HG03565 (cell line): ENCODE results near the gene TCAP.

Experiments
- ATAC-seq: cut with Tn5 transposase; IDR thresholded peaks from one replicate; pipeline ENCODE4 v1.9.1; 2021; ENCODE audit warnings: mild to moderate bottlenecking, moderate library complexity; ENCODE audit not compliant: unreplicated experiment

Gene TCAP

DNA sequence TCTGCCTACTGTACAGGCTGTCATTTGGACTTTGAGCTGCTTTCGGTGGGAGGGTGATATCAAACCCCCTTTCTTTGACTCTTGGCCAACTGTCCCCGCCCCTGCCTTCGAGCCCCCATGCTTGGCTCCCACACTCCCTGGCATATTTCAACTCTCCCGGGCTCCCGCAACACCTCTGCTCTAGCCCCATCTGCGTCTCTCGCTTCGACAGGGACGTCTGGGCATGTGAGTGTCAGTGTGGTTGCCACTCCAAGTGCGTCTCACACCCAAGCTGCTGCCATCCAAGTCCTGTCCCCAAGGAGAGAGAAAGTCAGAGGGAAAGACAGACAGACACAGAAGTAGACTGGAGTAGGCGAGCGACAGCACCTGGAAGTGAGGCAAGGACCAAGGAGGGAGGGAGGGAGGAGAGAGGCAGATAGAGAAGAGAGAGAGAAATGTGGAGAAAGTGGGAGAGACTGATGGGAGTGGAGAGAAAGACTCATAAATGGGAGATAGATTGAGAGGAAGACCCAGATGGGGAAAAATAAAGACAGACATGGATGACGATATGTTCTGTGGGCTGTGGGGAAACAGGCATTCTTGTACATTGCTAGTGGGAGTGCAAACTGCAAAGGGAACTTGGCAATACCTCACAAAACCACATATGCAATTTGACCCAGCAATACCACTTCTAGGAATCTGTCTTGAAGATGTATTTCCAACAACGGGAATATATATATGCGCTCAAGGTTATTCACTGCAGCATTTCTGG is 16.4 kb upstream of the TCAP start:
- ATAC-seq, result no peak

DNA sequence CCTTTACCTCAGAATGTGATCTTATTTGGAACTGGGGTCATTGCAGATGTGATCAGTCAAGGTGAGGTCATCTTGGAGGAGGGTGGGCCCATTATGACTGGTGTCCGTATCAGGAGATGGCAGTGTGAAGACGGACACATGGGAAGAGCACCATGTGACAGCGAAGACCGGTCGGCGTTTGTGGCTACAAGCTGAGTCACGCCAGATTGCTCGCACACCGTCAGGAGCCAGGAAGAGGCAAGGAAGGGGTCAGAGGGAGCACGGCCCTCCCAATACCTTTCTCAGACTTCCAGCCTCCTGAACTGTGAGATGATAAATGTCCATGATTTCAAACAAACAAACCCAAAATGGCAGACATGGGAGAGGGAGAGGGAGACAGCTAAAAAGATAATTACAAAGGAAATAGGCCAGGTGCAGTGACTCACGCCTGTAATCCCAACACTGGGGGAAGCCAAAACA is 15.0 kb upstream of the TCAP start:
- ATAC-seq, result no peak

DNA sequence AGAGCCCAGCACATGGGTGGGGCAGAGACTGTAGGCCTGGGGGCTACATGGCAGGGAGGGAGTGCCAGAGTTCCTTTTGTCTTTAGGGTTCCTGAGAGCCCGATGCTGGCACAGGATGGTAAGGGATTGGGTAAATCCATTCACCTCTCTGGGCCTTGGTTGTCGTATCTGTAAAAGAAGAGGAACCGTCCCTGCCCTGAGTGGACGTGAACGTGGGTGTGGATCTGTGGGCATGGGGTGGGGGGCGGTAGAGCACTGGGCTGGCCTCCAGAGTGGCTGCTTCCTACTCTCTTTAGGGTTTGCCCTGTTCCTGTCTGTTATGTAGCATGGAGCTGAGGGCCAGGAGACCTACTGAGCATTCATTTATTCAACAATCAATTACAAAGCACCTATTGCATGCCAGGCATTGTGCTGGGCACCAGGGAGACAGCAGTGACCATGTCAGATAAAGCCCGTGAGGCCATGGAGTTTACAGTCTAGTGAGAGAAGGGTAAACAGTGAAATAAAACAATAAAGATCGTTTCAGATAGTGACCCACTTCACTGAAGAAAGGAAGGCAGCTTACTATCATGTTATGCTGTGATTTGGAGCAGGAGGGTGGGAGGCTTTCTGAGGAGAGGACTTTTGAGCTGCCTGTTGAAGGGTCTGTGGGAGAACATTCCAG is 13.1 kb upstream of the TCAP start:
- ATAC-seq, result no peak

DNA sequence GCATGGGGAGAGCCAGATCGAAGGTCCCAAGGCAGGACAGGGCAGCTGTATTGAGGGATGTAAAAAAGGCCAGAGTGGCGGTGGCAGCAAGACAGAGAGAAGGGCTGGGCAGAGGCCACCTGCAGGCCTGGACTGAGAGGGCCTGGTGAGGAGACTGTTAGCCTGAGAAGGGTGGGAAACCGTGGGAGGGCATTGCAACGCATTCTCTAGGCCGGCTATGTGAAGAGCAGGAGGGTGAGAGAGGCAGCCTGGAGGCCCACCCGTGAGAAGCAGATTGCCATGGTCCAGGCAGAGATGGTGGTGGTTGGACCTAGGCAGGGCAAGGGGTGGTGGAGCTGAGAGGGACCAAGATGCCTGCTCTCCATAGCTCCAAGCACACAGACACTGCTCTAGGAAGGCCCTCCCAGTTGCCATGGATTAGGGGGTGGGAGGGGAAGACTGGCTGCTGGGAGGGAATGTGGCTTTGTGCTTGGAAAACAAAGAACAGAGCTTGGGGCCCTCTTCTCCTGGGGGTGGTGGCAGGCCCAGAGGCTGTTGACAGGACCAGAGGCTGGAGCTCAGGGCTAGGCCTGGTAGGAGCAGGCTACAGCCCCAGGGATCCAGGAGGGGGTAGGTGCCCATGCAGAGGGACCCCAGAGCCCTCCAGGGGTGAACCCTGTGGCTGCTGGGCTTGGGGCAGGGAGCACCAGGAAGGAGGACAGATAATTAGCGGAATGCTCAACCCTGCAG is 12.4 kb upstream of the TCAP start:
- no peak for ATAC-seq

DNA sequence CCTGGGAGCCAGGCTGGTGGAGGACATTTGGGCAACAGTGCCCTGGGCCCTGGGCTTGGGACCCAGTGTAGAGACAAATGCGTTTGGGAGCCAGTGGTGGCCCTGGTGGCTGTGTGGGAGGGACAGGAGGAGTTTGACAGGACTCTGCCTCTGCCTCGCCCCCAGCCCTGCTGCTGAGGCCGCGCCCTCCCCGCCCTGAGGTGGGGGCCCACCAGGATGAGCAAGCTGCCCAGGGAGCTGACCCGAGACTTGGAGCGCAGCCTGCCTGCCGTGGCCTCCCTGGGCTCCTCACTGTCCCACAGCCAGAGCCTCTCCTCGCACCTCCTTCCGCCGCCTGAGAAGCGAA is 11.9 kb upstream of the TCAP start:
- ATAC-seq, result no peak

DNA sequence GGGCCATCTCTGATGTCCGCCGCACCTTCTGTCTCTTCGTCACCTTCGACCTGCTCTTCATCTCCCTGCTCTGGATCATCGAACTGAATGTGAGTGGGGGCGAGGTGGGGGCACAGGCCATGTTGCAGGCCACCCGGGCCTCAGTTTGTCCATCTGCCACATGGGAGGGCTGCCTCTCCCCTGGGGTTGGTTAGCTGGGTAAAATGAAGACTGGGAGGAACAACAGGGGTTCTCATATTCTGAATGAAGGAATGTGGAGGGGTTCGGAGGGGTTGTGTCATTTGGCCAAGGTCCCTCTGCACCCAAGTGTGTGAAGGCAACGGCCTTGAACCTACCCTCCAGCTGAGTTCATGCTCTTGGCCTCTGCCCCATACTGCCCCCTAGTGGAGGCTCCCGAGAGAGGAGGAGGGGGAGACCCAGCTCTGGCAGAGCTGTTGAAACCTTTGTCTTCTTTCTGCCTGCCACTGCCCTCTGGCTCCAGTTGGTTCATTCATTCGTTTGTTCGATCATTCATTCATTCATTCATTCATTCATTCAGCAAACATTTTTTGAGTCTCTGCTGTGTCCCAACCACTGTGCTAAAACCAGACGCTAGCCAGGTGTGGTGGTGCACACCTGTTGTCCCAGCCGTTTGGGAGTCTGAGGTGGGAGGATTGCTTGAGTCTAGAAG is 11.4 kb upstream of the TCAP start:
- no peak for ATAC-seq

DNA sequence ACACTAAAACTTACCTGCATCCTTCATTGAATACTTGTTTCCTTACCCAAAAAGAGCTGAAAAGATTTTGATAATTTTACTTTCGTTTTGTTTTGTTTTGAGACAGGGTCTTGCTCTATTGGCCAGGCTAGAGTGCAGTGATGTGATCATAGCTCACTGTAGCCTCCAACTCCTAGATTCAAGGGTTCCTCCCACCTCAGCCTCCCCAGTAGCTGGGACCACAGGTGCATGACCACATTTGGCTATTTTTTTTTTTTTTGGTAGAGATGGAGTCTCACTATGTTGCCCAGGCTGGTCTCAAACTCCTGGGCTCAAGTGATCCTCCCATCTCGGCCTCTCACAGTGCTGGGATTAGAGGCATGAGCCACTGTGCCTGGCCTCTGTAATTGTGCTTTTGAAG is 10.0 kb upstream of the TCAP start:
- no peak for ATAC-seq

DNA sequence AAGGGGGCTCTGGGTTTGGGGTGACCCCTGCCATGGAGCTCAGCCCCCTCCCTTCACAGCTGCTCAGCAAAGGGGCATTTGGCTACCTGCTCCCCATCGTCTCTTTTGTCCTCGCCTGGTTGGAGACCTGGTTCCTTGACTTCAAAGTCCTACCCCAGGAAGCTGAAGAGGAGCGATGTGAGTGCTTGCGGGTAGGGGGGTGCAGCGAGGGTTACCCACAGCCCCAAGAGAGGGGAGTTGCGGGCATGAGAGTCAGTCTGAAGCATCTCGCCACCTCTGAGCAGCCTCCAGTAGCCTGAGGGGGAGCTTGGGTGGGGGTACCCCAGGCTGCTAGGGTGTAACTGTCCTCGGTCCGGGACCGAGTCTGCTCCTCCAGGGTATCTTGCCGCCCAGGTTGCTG is 6.8 kb upstream of the TCAP start:
- no peak for ATAC-seq

DNA sequence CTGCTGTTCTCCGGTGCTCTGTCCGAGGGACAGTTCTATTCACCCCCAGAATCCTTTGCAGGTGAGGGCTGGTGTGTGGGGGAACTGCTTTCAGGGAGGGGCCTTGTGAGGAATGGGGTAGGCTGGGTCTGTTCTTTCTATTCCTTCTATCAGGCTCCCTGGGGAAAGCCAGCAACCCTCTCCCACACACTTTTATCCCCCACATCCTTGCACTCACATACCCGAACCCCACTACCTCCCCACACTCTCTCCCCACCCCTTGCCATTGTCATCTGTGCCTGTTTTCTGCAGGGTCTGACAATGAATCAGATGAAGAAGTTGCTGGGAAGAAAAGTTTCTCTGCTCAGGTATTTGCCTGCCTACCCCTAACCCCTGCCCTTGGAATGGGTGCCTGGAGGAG is 6.4 kb upstream of the TCAP start:
- ATAC-seq, result no peak

DNA sequence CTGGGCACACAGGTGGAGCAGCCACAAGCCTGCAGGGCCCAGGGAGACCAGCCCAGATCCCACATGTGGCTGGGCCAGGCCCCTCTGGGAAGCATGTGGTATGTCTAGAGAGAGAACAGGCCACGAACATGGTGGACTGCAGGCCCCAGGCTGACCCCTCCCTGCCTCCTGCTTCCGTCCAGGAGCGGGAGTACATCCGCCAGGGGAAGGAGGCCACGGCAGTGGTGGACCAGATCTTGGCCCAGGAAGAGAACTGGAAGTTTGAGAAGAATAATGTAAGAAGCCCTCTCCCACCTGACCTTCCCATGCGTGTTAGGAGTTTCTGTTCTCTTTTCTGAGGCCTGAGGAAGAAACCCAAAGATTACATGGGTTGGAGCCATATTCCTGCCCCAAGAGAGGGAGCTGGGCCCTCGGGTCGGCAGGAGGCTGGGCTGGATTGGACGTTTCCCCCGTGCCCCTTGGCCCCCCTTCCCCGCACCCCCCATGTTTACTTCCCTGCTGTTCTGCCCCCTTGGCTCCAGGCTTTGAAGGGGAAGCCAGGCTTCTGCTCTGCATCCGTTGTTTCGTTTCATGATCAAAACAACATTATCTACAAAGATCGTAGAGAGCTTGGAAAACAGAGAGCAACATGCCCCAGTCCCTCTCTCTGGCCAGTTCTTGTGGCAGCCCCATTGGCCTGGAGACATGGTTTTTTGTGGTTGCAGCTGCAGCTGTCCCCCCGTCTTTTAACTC is 5.7 kb upstream of the TCAP start:
- ATAC-seq, result no peak

DNA sequence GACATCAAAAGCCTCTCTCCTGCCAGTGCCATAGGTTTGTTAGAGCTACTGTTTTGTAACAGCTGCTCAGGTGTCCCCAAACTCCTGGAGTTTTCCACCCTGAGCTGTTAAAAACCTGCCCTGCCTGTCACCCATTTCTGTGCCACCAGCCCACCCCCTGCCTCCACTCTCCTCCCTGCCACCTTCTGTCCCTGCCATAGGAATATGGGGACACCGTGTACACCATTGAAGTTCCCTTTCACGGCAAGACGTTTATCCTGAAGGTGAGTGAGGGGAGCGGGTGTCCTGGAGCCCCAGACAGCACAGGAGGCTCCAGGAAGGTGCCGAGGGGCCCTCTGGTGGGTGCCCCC is 5.2 kb upstream of the TCAP start:
- no peak for ATAC-seq

DNA sequence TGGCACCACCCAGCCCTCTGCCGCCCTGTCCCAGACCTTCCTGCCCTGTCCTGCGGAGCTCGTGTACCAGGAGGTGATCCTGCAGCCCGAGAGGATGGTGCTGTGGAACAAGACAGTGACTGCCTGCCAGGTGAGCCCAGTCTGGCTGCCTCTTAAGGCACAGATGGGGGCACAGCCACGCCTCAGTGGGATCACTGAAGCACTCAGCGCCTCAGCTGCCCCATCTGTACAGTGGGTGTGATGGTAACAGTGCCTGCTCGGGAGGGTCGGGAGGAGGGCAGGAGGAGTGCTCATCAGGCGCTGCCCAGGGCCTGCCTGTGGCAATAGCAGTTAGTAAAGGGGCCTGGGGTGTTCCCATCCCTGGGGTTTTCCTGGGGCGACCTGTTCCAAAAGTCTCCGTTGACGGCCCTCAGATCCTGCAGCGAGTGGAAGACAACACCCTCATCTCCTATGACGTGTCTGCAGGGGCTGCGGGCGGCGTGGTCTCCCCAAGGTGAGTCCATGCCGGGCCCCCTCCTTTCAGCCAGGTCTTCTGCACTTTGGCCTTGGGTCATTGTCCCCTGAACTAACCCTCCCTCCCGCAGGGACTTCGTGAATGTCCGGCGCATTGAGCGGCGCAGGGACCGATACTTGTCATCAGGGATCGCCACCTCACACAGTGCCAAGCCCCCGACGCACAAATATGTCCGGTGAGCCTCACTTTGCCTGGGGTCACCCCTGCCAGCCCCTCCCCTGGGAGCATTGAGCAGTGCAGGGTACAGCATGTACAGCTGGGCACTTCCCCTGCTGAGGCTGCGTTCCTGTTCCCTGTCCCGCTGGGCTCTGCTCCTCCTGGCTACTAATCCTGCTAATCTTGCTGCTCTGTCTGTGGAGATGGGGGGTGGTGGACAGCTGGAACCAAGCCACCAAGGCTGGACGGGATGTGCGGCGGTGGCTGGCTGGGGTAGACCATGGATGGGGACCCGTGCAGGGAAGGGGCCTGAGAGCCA is 4.5 kb upstream of the TCAP start:
- no peak for ATAC-seq

DNA sequence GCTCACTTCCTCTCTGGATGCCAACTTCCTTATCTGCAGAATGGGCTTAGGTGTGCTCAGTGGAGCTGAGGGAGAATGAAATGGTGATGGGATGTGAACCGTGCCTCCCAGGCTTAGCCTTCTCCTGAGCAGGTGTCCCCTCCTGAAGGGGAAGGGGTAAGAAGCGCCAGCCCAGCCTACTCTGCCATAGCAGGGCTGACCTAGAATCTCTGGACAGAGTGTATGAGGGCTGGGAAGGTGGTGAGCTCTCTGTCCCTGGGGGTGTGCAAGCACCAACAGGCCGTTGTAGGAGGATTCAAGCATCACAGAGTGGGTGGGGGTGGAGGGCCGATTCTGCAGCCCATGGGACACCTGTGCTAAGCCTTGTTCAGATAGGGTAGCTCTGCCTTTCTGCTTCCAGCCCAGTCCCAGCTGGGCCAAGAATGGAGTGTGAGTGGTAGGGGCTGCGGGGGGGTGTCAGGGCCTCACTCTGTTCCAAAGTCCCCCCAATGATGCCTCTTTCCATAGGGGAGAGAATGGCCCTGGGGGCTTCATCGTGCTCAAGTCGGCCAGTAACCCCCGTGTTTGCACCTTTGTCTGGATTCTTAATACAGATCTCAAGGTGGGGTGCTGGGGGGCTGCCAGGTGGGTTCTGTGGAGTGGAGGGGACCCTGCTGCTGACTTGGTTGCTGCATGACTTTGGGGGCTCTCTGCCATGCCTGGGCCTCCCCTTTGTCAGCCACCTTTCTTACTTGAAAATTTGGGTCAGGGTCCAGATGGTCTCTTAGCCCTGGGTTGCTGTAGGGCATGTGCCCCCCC is 3.2 kb upstream of the TCAP start:
- no peak for ATAC-seq

DNA sequence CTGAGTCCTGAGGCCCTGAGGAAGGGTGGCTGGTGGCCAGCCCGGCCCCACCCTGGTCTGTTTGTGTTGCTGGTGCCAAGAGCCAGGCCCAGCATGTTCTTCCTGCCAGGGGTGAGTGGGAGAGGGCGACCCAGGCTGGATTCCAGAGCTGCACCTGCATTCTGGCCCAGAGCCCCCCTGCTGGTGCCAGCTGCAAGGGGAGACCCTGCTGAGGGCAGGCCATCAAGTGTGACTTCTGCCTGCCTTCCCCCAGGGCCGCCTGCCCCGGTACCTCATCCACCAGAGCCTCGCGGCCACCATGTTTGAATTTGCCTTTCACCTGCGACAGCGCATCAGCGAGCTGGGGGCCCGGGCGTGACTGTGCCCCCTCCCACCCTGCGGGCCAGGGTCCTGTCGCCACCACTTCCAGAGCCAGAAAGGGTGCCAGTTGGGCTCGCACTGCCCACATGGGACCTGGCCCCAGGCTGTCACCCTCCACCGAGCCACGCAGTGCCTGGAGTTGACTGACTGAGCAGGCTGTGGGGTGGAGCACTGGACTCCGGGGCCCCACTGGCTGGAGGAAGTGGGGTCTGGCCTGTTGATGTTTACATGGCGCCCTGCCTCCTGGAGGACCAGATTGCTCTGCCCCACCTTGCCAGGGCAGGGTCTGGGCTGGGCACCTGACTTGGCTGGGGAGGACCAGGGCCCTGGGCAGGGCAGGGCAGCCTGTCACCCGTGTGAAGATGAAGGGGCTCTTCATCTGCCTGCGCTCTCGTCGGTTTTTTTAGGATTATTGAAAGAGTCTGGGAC is 2.4 kb upstream of the TCAP start:
- ATAC-seq, result no peak

DNA sequence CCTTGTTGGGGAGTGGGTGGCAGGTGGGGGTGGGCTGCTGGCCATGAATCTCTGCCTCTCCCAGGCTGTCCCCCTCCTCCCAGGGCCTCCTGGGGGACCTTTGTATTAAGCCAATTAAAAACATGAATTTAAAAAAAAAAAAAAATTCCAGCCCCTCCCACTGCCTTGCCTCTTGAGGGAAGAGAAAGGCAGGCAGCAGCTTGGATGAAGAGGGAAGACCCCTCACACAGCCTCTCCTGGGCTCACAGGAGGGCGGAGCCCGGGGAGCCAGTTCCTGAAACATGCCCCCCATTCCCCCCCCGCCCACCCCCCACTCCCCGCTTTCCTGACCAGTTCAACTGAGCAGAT is 1.8 kb upstream of the TCAP start:
- no peak for ATAC-seq

DNA sequence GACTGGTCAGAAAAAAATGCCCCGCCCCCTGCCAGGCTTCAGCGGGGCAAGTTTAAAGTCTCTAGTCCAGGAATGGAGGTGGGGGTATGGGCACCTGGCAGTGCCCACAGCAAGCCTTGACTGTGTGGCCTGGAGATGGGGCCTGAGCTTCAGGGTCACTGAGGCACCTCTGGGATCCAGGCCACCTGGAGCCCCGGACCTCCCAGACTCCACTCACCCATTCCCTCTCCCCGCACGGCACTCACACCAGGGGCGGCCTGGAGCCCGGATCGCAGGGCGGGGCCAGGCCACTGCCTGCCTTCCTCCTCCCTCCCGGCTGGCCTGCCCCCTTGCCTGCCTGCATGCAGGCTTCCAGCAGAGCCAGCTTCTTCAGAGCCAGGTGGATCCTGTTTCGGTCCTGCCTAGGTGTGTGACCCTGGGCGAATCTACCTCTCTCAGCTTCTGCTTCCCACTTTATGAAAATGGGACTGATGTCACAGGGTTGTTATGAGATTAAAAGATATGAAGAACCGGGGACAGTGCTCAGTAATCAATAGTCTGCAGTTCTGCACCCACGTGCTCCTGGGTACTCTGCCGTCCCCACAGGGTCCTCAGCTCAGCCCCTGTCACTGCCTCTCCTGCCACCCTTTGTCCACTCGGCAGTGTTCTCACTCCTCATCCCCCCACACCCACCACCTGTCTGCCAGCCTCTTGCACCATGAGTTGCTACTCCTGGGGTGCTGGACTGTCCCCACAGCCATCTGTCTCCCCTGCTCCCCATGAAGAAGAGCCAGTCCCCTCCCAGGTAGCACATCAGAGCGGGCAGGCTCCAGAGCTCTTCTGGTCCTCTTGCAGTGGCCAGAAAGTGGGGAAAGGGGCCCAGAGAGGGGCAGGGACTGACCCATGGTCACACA is 1.2 kb upstream of the TCAP start:
- no peak for ATAC-seq

DNA sequence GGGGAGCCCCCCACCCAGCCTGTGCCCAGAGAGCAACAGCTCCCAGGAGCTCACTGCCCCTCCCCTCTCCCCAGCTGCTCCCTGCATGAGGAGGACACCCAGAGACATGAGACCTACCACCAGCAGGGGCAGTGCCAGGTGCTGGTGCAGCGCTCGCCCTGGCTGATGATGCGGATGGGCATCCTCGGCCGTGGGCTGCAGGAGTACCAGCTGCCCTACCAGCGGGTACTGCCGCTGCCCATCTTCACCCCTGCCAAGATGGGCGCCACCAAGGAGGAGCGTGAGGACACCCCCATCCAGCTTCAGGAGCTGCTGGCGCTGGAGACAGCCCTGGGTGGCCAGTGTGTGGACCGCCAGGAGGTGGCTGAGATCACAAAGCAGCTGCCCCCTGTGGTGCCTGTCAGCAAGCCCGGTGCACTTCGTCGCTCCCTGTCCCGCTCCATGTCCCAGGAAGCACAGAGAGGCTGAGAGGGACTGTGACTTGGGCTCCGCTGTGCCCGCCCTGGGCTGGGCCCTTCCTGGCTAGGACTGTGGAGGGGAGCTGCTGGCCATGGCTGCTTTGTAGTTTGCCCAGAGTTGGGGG is 584 bp downstream of the TCAP start:
- no peak for ATAC-seq
